ENCODE data around the gene ST3GAL4. TPM values are rescaled to one million over a fixed set of nuclear protein-coding genes. Genes with fewer than 3 reads are reported as not detected.
"Not testable (repeated sequence)": the region's sequence is repeated elsewhere in the genome, so short reads cannot be mapped to it uniquely, and the experiment has no call there.

Gene ST3GAL4
- total RNA-seq, 1 donor from 2014 or later, result 46.4 TPM

- no peak for DNase-seq (ENCODE audit: low spot score)
Measured at GRCh38 chr11:126362879-126363655, 7.6 kb downstream of the ST3GAL4 start.

GRCh38 chr11:126363706-126364248 lies 8.3 kb downstream of the ST3GAL4 start:
- peak; percentile 41 for DNase-seq (ENCODE audit: low spot score)

- not testable (repeated sequence) for DNase-seq (ENCODE audit: low spot score)
Measured at GRCh38 chr11:126364735-126365134, 9.2 kb downstream of the ST3GAL4 start.

- DNase-seq (ENCODE audit: low spot score), result peak; percentile 48
Measured at GRCh38 chr11:126365508-126365907, 10.0 kb downstream of the ST3GAL4 start.

- DNase-seq (ENCODE audit: low spot score), result peak; percentile 44
Measured at GRCh38 chr11:126366064-126366822, 10.8 kb downstream of the ST3GAL4 start.

- peak; percentile 59 for DNase-seq (ENCODE audit: low spot score)
Measured at GRCh38 chr11:126366823-126367654, 11.6 kb downstream of the ST3GAL4 start.

- not testable (repeated sequence) for DNase-seq (ENCODE audit: low spot score)
Measured at GRCh38 chr11:126367806-126368205, 12.3 kb downstream of the ST3GAL4 start.

- DNase-seq (ENCODE audit: low spot score), result peak; percentile 40
Measured at GRCh38 chr11:126368336-126369119, 13.0 kb downstream of the ST3GAL4 start.

- DNase-seq (ENCODE audit: low spot score), result no peak
Measured at GRCh38 chr11:126370016-126370415, 14.5 kb downstream of the ST3GAL4 start.

GRCh38 chr11:126371595-126371994 lies 16.1 kb downstream of the ST3GAL4 start:
- no peak for DNase-seq (ENCODE audit: low spot score)

GRCh38 chr11:126373389-126374066 lies 18.0 kb downstream of the ST3GAL4 start:
- not testable (repeated sequence) for DNase-seq (ENCODE audit: low spot score)

- DNase-seq (ENCODE audit: low spot score), result not testable (repeated sequence)
Measured at GRCh38 chr11:126374562-126375300, 19.2 kb downstream of the ST3GAL4 start.

- no peak for DNase-seq (ENCODE audit: low spot score)
Measured at GRCh38 chr11:126375726-126376125, 20.2 kb downstream of the ST3GAL4 start.

GRCh38 chr11:126378763-126379162 lies 23.3 kb downstream of the ST3GAL4 start:
- no peak for DNase-seq (ENCODE audit: low spot score)

GRCh38 chr11:126380909-126381308 lies 25.4 kb downstream of the ST3GAL4 start:
- no peak for DNase-seq (ENCODE audit: low spot score)

GRCh38 chr11:126381960-126382359 lies 26.5 kb downstream of the ST3GAL4 start:
- DNase-seq (ENCODE audit: low spot score), result not testable (repeated sequence)

GRCh38 chr11:126382641-126383040 lies 27.2 kb downstream of the ST3GAL4 start:
- peak; percentile 44 for DNase-seq (ENCODE audit: low spot score)

GRCh38 chr11:126383339-126384335 lies 28.2 kb downstream of the ST3GAL4 start:
- peak; percentile 44 for DNase-seq (ENCODE audit: low spot score)
